ENCODE results near the gene KCNQ1.

The KCNQ1 gene

DNA sequence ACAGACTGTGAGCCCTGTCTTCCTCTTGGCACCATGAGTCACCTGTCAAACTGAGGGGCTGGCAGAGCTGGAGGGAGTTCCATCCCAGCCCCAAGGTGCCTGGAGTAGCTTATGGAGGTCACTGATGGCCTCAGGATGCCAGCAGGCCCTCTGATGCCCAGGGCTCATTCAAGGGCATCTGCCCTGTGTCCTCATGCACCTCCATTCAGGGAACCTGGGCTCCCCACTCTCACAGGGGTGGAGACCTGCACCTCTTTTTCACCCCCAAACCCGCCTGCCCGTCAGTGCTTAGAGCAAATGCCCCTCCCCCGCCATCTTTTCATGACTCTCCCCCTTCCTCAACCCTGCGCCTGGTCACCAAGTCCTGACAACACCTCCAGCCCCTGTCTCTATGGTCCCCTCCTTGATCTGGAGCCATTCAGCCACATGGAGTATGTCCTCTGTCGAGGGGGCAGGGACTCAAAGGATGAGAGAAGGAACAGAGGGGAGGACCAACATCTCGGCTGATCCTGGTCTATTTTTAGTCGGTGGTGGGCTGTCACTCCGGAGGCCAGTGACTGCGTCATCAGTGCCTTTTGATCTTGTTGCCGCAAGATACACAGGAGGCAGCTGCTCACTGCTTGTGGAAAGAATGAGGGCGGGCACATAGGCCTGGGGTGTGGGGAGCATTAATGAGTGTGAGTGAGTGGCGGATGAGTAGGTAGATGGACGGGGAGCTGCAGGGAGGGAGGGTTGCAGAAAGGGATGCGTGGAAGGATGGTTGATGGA lies 368.5 kb downstream of the KCNQ1 start:
- TF ChIP-seq POLR2A (IDR thresholded peaks at IDR 0.05; ENCODE audit: low read length) (no peak), GATA1 (IDR thresholded peaks at IDR 0.05; ENCODE audit: low read depth, low read length) (no peak)
- no peak for DNase-seq

DNA sequence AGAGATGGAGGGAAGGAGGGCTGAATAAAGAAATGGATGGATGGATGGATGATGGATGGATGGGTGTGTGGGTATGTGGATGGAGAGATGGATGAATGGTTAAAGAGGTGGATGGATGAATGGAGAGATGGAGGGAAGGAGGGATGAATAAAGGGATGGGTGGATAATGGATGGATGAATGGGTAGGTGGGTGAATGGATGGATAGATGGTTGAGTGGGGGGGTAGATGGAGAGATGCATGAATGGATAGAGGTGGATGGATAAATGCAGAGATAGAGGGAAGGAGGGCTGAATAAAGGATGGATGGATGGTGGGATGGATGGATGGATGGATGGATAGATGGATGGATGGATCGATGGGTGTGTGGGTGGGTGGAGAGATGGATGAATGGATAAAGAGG lies 369.2 kb downstream of the KCNQ1 start:
- no peak for DNase-seq
- no peak for TF ChIP-seq GATA1 (IDR thresholded peaks at IDR 0.05; ENCODE audit: low read depth, low read length)
- TF ChIP-seq POLR2A (IDR thresholded peaks at IDR 0.05; ENCODE audit: low read length) = no peak

DNA sequence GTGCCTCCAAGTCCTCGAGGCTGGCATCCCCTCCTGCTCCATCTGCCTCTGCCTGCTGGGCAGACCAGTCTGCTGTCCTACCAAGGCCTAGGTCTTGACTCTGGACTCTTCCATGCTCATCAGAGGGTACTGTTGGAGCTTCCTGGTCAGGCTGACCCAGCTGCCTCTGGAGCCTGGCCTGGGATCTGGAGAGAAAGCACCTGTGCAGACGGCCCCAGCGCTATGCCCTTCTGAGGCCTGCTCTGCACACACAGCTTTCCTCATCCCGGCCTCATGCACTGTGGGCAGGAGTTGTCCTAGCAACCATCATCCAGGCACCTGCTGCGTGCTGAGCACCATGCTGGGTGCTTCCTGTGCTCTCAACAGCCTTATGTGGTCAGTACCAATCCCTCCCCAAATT lies 369.9 kb downstream of the KCNQ1 start:
- DNase-seq = no peak
- TF ChIP-seq POLR2A (IDR thresholded peaks at IDR 0.05; ENCODE audit: low read length) (no peak), GATA1 (IDR thresholded peaks at IDR 0.05; ENCODE audit: low read depth, low read length) (no peak)

DNA sequence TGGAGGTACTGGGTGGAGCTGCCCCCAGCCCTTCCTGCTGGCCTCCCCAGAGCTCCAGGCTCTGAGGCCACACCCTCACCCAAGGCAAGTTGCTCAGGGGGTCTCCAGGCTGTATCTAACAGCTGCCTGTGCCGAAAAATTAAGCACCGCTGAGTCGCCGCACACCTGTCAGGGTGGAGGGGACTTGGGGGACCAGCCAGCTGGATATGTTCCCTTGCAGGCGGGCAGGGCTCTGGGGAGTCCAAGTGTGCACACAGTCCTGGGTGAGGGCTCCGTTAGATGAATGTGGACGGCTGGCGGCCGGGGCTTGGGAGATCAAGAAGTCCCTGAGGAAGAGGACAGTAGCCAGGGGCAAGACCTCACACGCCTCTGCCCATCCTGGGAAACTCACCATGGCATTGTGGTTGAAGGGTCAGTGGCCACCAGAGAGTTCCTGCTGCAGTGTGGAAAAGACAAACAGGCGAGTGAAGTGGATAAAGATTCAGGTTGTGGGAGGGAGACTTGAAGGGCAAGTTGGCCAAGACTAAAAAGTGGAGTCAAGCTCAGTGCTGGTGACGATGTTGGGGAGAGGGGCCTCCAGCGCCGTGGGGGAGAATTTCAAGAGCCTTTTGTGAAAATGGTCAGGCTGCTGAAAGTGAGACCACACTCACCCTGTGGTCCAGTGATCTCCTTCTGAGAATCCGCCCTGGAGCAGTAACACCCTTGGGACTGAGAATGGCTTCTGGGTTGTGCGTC lies 371.1 kb downstream of the KCNQ1 start:
- no peak for DNase-seq
- no peak for TF ChIP-seq GATA1 (IDR thresholded peaks at IDR 0.05; ENCODE audit: low read depth, low read length)

DNA sequence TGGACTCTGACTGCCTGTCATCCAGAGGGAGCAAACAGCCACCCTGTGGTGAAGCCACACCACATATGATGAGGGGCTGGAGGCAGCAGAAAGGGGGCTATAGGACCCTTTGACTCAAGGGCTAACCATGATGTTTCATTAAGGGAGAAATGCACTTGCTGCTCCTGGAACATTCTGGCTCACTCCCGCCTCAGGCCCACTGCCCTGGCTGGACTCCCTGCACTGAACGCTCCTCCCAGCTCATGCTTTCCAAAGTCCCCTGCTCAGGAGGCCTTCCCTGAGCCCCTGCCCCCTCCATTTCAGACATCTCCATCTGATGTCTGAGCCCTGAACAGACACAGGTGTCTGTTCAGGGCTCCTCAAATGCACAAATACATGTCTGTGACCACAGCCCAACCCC lies 371.7 kb downstream of the KCNQ1 start:
- TF ChIP-seq POLR2A (IDR thresholded peaks at IDR 0.05; ENCODE audit: low read length) (no peak), GATA1 (IDR thresholded peaks at IDR 0.05; ENCODE audit: low read depth, low read length) (no peak)
- no peak for DNase-seq

DNA sequence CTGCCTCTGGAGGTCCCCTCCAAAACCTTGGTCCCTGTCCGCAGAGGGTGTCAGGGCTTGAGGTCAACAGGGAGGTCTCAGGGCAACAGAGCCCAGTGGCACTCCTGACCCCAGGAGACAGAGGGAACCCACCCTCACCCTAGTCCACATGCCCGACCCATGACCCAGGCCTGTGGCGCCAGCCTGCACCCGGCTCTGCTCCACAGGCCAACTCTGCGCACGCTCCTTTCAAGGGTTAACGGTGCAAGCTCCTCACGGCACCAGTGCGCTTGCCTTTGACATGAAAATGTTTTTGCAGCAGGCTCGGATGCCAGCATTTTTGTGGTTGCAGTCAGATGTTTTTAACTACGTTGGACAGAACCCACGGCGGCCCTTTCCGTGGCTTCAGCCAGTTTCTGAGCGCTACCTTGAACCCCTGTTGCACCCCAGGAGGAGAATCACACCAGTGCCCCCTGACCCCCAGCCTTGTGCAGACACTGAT lies 372.2 kb downstream of the KCNQ1 start:
- TF ChIP-seq POLR2A (IDR thresholded peaks at IDR 0.05; ENCODE audit: low read length) = no peak
- TF ChIP-seq GATA1 (IDR thresholded peaks at IDR 0.05; ENCODE audit: low read depth, low read length) = no peak
- DNase-seq = no peak

DNA sequence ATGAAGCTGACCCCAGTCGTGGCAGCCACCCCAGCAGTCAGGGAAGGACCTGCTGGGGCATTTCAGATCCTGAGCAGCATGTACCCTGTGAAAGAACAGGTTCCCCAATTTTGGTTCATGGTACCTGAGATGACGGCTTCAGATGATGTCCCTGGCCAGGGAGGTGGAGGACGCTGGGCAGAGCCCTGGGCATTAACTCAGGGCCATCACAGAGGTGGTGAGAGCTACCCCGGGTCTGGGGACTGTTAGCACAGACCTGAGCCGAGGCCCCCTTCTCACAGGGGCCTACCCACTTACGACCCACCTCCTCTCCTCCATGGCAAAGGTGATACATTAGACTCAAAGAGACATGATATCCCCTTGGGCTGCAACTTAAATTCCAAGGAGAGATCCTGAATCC lies 372.6 kb downstream of the KCNQ1 start:
- no peak for TF ChIP-seq GATA1 (IDR thresholded peaks at IDR 0.05; ENCODE audit: low read depth, low read length)
- TF ChIP-seq POLR2A (IDR thresholded peaks at IDR 0.05; ENCODE audit: low read length) = no peak
- no peak for DNase-seq

DNA sequence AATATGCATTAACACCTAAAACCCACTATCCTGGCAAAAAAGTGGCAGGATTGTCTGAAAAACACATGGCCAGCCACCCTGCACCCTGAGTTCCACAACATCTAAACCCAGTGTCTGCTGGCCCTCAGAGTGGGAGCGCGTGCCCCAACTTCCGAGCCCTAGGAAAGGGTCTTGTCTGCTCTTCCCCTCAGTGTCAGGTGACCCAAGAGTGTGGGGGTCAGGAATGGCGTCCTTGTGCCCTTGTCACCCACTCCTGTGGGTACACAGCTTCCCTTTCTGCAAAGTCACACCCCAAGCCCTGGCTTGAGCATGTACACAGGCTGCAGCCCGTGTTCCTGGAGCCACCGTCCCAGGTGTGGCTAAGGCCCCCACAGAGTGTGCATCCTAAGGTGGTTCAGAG lies 373.2 kb downstream of the KCNQ1 start:
- no peak for TF ChIP-seq POLR2A (IDR thresholded peaks at IDR 0.05; ENCODE audit: low read length)
- no peak for TF ChIP-seq GATA1 (IDR thresholded peaks at IDR 0.05; ENCODE audit: low read depth, low read length)
- DNase-seq = no peak

DNA sequence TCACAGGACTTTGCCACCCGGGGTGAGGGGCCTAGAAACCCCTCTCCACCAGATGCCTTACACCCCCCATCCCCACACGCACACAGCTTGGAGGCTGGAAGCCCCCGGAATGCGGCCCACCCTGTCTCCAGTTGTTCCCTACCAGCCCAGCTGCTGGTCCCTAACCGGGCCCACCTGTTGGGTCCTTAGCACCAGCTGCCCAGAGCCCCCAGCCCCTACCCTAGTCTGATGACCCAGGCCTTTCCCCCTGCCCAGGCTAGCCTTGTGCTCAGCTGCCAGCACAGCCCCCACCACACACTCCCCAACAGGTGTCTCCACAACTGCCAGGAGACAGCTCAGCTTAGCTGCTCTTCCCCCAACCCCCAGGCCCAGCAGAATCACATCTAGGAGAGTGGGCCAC lies 373.7 kb downstream of the KCNQ1 start:
- DNase-seq = no peak
- TF ChIP-seq GATA1 (IDR thresholded peaks at IDR 0.05; ENCODE audit: low read depth, low read length) (no peak), POLR2A (IDR thresholded peaks at IDR 0.05; ENCODE audit: low read length) (no peak)

DNA sequence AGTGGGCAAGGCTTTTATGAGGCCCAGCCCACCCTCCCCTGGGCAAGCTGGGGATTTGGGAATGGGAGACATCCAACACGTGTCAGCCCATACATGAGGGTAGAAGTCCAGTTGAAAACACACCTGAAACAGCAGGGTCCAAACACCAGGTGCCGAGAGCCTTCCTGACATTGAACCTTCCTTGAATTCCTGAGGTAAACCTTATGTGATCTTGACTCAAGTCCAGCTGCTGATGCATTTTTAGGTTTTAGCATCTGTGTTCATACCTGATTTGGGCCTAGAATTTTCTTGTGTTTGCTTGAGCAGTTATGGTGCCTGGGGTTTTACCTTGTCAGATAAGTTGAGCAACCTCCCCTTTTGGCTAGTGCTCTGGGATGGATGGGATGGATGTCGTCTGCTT lies 374.5 kb downstream of the KCNQ1 start:
- TF ChIP-seq POLR2A (IDR thresholded peaks at IDR 0.05; ENCODE audit: low read length) (no peak), GATA1 (IDR thresholded peaks at IDR 0.05; ENCODE audit: low read depth, low read length) (no peak)
- DNase-seq = no peak

DNA sequence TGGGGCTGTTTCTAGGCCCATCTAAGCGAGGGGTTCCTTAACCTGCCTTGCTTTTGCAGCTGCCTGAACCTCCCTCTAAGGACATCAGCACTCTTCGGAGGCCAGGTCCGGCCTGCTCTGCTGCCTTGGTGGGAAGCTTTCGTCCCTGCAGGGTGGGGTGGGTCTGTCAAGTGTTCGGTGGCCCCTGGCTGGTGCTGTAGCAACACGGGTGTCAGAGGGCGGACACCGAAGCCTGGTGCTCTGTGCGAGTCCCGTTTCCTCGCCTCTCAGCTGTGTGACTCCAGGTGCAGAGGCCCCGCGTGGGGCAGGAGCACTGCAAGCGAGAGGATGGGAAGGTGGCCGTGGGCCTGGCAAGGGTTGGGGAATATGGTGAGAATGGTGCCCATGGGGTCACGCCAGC lies 376.2 kb downstream of the KCNQ1 start:
- TF ChIP-seq GATA1 (IDR thresholded peaks at IDR 0.05; ENCODE audit: low read depth, low read length) = no peak
- TF ChIP-seq POLR2A (IDR thresholded peaks at IDR 0.05; ENCODE audit: low read length) = no peak
- DNase-seq = no peak

DNA sequence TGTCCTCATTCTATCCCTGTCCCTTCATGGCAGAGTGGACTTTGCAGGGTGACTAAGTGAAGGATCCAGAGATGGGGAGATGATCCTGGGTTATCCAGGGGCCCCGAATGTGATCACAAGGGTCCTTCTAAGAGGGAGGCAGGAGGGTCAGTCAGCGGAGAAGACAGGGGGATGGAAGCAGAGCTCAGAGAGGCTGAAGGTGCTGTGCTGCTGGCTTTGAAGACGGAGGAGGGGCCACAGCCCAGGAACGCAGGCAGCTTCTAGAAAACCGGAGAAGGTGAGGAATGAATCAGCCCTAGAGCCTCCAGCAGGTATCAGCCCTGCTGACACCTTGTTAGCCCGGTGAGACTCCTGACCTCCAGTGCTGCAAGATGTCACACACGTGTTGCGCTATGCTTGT lies 377.1 kb downstream of the KCNQ1 start:
- TF ChIP-seq POLR2A (IDR thresholded peaks at IDR 0.05; ENCODE audit: low read length) (no peak), GATA1 (IDR thresholded peaks at IDR 0.05; ENCODE audit: low read depth, low read length) (no peak)
- DNase-seq = no peak

DNA sequence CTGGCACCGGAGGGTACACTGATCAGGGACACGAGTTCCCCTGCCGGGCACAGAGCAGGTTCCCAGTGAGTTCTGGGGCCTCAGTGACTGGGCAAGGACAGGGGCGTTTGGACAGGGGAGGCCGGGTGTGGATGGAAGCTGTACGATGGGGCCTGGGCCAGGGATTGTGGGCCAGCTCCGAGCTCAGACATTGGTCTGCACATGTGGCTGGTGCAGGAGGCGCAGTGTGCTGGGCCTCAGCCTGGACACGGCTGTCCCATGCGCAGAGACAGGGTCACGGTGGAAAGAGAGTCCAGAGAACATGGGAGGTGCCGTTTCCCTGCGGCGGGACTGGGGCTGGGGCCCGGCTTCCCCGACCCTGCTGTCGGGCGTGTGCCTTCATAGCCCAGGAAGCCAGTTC lies 380.0 kb downstream of the KCNQ1 start:
- DNase-seq = no peak
- TF ChIP-seq GATA1 (IDR thresholded peaks at IDR 0.05; ENCODE audit: low read depth, low read length) (no peak), POLR2A (IDR thresholded peaks at IDR 0.05; ENCODE audit: low read length) (no peak)

DNA sequence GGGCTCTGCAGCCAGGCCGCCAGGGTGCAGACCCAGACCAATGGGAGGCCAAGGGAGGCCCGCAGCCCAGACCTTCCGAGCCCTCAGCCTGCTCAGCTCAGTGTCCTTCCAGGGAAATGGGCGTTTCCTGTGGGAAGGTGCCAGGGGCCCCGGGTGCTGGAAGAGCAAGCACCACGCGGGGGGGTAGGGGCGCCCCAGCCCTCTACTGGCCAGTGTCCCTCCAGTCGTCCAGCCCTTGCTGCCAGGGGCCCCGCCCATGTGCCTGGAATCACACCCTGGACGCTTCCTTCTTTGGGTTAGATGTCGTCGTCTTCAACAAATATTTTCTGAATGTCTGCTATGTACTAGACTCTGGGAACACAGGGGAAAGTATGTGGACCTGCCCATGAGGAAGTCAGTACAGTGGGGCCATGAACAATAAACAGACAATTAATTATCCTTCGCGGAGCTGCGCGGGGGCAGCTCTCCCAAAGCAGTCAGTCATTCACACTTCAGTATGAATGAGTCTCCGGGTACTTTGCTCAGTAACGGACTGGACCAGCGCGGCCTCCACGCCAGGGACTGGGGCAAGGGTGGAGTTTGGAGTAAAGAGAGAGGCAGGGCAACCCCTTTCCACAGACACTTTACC lies 380.6 kb downstream of the KCNQ1 start:
- DNase-seq = no peak
- TF ChIP-seq GATA1 (IDR thresholded peaks at IDR 0.05; ENCODE audit: low read depth, low read length) = no peak
- TF ChIP-seq POLR2A (IDR thresholded peaks at IDR 0.05; ENCODE audit: low read length) = no peak
